OCI-LY1 (cell line): ENCODE data around the gene MYL10.

Source experiments
- EZH2 ChIP-seq: fragments of 200-600 bp; sonication (generic), shearing (Covaris generic); IDR thresholded peaks from 2 replicates; pipeline ENCODE4 v1.8.0; 2017; ENCODE audit warnings: borderline replicate concordance, mixed run types, mild to moderate bottlenecking, antibody characterized with exemption, low read length, moderate library complexity, mixed read lengths
- TF ChIP-seq, protein P1 (sequence below): fragments of 200-600 bp; sonication (generic), shearing (Covaris generic); IDR thresholded peaks from 2 replicates; pipeline ENCODE4 v1.5.1; 2017; ENCODE audit warnings: mild to moderate bottlenecking, antibody characterized with exemption, low read length, moderate library complexity, mixed read lengths

DNA sequence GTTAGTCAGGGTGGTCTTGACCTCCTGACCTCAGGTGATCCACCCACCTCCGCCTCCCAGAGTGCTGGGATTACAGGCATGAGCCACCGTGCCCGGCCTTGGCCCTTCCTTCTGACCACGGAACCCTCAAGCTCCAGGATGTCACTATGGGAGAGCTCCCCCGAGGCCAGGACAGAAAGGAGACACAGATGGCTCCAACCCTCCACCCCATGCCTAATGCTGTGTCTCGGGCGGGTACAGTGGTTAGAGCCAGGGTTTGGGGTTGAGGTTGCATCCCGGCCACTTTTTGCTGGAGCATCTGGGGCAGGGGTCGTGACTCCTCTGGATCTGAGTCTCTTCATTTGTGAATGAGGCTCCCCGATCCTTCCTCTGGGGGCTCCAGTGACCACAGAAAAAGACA, 8.1 kb downstream of the MYL10 start:
- TF ChIP-seq, protein P1, sequence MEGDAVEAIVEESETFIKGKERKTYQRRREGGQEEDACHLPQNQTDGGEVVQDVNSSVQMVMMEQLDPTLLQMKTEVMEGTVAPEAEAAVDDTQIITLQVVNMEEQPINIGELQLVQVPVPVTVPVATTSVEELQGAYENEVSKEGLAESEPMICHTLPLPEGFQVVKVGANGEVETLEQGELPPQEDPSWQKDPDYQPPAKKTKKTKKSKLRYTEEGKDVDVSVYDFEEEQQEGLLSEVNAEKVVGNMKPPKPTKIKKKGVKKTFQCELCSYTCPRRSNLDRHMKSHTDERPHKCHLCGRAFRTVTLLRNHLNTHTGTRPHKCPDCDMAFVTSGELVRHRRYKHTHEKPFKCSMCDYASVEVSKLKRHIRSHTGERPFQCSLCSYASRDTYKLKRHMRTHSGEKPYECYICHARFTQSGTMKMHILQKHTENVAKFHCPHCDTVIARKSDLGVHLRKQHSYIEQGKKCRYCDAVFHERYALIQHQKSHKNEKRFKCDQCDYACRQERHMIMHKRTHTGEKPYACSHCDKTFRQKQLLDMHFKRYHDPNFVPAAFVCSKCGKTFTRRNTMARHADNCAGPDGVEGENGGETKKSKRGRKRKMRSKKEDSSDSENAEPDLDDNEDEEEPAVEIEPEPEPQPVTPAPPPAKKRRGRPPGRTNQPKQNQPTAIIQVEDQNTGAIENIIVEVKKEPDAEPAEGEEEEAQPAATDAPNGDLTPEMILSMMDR: no peak
- no peak for TF ChIP-seq EZH2
